Measurements from ENCODE around the gene CFAP100. TPM values are rescaled to one million over a fixed set of nuclear protein-coding genes. Genes with fewer than 3 reads are reported as not detected.

The CFAP100 gene
- total and polyA plus RNA-seq, 2 experiments from 2014 or later = not detected

DNA sequence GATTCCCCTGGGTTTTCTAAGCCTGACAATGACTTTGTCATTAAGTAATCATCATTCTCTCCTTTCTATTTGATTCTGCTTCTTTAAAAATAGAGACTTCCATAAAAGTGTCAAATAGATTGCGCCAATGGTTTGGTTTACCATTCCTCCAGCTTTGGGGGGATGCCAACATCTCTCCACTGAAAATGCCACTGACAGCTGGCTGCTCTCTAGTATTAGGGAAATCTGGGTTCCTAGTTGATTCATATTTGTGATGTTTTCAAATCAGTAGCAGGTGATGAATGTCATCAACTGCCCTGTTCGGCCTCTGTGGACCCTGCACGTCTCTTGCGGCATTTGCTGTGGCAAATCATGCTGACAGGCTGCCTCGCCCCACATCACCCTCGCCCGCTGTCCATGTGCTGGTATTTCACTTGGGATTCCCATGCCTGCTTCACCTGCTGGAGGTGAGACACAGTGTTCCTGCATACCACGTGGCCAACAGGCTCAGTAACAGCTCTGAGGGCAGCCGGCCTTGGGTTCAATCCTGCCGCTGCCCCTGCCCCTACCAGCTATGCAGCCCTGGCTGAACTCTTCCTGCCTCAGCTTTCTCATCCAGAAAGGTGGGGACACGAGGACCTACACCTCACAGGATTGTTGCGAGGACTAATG lies 52.9 kb downstream of the CFAP100 start:
- Histone ChIP-seq H3K9me2 (replicated peaks; ENCODE audit: insufficient read depth) (no peaks in the 10 kb centered on the region), H3K79me2 (no peaks in the 10 kb centered on the region), H3K36me3 (replicated peaks; ENCODE audit: insufficient read depth, low read depth) (no peaks in the 10 kb centered on the region), H3K27me3 (no peaks in the 10 kb centered on the region), H3K4me2 (no peak overlapping the region), H4K20me1 (ENCODE audit: insufficient read depth, poor library complexity, severe bottlenecking) (no peaks in the 10 kb centered on the region), H3K9me3 (ENCODE audit: low read depth) (no peaks in the 10 kb centered on the region), H3K4me3 (no peak overlapping the region), H2AFZ (no peak overlapping the region), H3K27ac (no peak overlapping the region), H3K4me1 (ENCODE audit: insufficient read depth) (no peaks in the 10 kb centered on the region)
- WGBS (ENCODE audit: low lambda C conversion rate, missing lambda C conversion rate) = 93% methylated on average over 12 of the region's 12 CpGs
- TF ChIP-seq EZH2phosphoT487 (IDR thresholded peaks at IDR 0.05; ENCODE audit: low read depth, severe bottlenecking, unreplicated experiment) (no peak), EZH2 (IDR thresholded peaks at IDR 0.05; ENCODE audit: borderline replicate concordance) (no peak)
- TF ChIP-seq, protein P1, sequence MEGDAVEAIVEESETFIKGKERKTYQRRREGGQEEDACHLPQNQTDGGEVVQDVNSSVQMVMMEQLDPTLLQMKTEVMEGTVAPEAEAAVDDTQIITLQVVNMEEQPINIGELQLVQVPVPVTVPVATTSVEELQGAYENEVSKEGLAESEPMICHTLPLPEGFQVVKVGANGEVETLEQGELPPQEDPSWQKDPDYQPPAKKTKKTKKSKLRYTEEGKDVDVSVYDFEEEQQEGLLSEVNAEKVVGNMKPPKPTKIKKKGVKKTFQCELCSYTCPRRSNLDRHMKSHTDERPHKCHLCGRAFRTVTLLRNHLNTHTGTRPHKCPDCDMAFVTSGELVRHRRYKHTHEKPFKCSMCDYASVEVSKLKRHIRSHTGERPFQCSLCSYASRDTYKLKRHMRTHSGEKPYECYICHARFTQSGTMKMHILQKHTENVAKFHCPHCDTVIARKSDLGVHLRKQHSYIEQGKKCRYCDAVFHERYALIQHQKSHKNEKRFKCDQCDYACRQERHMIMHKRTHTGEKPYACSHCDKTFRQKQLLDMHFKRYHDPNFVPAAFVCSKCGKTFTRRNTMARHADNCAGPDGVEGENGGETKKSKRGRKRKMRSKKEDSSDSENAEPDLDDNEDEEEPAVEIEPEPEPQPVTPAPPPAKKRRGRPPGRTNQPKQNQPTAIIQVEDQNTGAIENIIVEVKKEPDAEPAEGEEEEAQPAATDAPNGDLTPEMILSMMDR (IDR thresholded peaks at IDR 0.05; ENCODE audit: poor library complexity) = no peak
- no peak for DNase-seq (ENCODE audit: low spot score)

DNA sequence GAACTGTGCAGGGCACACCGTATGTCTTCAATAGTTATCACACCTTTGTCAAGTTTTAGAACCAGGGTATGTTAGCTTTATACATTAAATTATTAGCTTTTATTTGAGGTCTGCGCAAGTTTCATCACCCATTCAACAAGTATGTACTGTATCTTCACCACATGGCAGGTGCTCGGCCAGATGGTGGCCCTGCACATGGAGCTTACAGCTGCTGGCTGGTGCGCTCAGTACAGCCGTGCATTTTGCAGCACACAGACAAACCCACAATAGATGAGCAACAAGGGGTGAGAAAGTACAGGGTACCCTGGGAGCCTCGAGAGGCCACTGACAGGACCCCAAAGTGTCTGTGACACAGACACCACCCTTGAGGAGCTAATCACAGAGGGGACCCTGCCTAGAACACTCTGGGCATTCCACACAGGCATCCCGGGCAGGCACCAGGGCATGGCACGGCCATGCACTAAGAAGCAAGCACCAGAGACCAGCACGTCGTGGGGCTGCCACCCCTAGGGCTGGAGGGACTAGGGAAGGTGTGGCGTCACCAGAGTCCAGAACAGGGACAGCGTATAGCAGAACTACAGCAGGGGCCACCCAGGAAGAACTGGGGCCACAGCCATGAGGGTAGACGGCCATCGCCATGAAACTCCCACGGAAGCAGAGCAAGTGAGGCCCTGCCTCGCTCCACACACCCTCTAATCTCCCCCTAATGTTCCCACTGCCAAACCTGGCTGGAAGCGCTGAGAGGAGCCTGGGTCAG lies 53.6 kb downstream of the CFAP100 start:
- Histone ChIP-seq H3K9me3 (ENCODE audit: low read depth) (no peaks in the 10 kb centered on the region), H3K4me1 (ENCODE audit: insufficient read depth) (no peaks in the 10 kb centered on the region), H4K20me1 (ENCODE audit: insufficient read depth, poor library complexity, severe bottlenecking) (no peaks in the 10 kb centered on the region), H3K27me3 (no peaks in the 10 kb centered on the region), H3K4me3 (no peak overlapping the region), H2AFZ (no peak overlapping the region), H3K36me3 (replicated peaks; ENCODE audit: insufficient read depth, low read depth) (no peaks in the 10 kb centered on the region), H3K9me2 (replicated peaks; ENCODE audit: insufficient read depth) (no peaks in the 10 kb centered on the region), H3K79me2 (no peaks in the 10 kb centered on the region), H3K27ac (no peak overlapping the region), H3K4me2 (no peak overlapping the region)
- DNase-seq (ENCODE audit: low spot score) = no peak
- 96% methylated on average over 17 of the region's 17 CpGs for WGBS (ENCODE audit: low lambda C conversion rate, missing lambda C conversion rate)
- TF ChIP-seq EZH2phosphoT487 (IDR thresholded peaks at IDR 0.05; ENCODE audit: low read depth, severe bottlenecking, unreplicated experiment) (no peak), EZH2 (IDR thresholded peaks at IDR 0.05; ENCODE audit: borderline replicate concordance) (no peak)
- TF ChIP-seq, protein P1 (IDR thresholded peaks at IDR 0.05; ENCODE audit: poor library complexity) = no peak

DNA sequence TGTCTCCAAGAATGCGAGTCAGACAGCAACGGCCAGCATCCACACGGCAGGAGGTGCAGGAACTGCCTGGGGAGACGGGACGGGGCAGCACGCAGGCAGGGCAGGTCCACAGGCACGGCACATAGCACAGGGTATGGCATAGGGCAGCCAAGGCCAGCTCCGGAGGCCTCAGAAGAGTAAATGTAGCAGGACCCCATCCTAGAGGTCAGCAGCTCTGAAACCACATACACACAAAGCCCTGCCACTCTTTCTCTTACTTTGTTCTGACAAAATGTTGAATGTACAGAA lies 54.1 kb downstream of the CFAP100 start:
- no peaks in the 10 kb centered on the region for H3K4me1 ChIP-seq (ENCODE audit: insufficient read depth)

More for the DNA sequence above, 54.1 kb downstream of the CFAP100 start:
- TF ChIP-seq EZH2 (IDR thresholded peaks at IDR 0.05; ENCODE audit: borderline replicate concordance) (no peak), EZH2phosphoT487 (IDR thresholded peaks at IDR 0.05; ENCODE audit: low read depth, severe bottlenecking, unreplicated experiment) (no peak)
- TF ChIP-seq, protein P1 (IDR thresholded peaks at IDR 0.05; ENCODE audit: poor library complexity) = no peak
- Histone ChIP-seq H3K36me3 (replicated peaks; ENCODE audit: insufficient read depth, low read depth) (no peaks in the 10 kb centered on the region), H3K4me2 (no peak overlapping the region), H4K20me1 (ENCODE audit: insufficient read depth, poor library complexity, severe bottlenecking) (no peaks in the 10 kb centered on the region), H3K27me3 (no peaks in the 10 kb centered on the region), H3K27ac (no peak overlapping the region), H2AFZ (no peak overlapping the region), H3K9me2 (replicated peaks; ENCODE audit: insufficient read depth) (no peaks in the 10 kb centered on the region), H3K79me2 (peaks cover 3% of the 10 kb centered on the region), H3K9me3 (ENCODE audit: low read depth) (no peaks in the 10 kb centered on the region), H3K4me3 (no peak overlapping the region)
- DNase-seq (ENCODE audit: low spot score) = no peak
- 97% methylated on average over 8 of the region's 8 CpGs for WGBS (ENCODE audit: low lambda C conversion rate, missing lambda C conversion rate)

Data from hepatocyte (in vitro differentiated cells).